Left lung (tissue), 10 donors: ENCODE results near the gene BATF2. TPM values are rescaled to one million over a fixed set of nuclear protein-coding genes. Genes with fewer than 3 reads are reported as not detected.
"Not testable (repeated sequence)": the region's sequence is repeated elsewhere in the genome, so short reads cannot be mapped to it uniquely, and the experiment has no call there.

Source experiments
- ATAC-seq: fragments of 200-7000 bp; cut with Tn5 transposase; one replicate; pipeline ENCODE4 v1.9.1; 2020; ENCODE audit warnings: moderate library complexity
- DNase-seq, 4 donors: peaks; one replicate each; pipeline ENCODE4 v3.0.0-alpha.2; 2013 to 2020
- H3K27ac ChIP-seq, 2 donors: fragments of 200-600 bp; sonication (generic) in 1 of 2; one replicate each; pipeline versions ENCODE4 v1.5.0 to v1.8.0; 2020 to 2021
- H3K27me3 ChIP-seq, 2 donors: fragments of 200-600 bp; sonication (generic) in 1 of 2; one replicate each; pipeline versions ENCODE4 v1.5.0 to v1.8.0; 2020 to 2021
- H3K36me3 ChIP-seq, 2 donors: fragments of 200-600 bp; sonication (generic) in 1 of 2; one replicate each; pipeline versions ENCODE4 v1.5.0 to v1.8.0; 2020 to 2021
- H3K4me1 ChIP-seq, 2 donors: fragments of 200-600 bp; one replicate each; pipeline ENCODE4 v1.8.0; 2021
- H3K4me3 ChIP-seq, 2 donors: fragments of 200-600 bp; sonication (generic) in 1 of 2; one replicate each; pipeline versions ENCODE4 v1.5.0 to v1.8.0; 2020 to 2021; ENCODE audit warnings: mild to moderate bottlenecking in 1 of 2
- H3K9me3 ChIP-seq, 2 donors: fragments of 200-600 bp; sonication (generic) in 1 of 2; one replicate each; pipeline versions ENCODE4 v1.5.0 to v1.8.0; 2020 to 2021
- intact Hi-C, 2 donors: fragments of 100-400 bp; cut with DNase I; formaldehyde crosslinking; loops; one replicate each; pipeline versions ENCODE4 v1.11.2 to v1.14.2; 2022
- polyA plus RNA-seq, 6 donors: library from polyadenylated mRNA; unstranded; fragments of 120-200 nt; gene quantifications; one replicate each; pipeline ENCODE4 v1.2.1, GENCODE V29; 2013; ENCODE audit not compliant: insufficient read length in 6 of 6
- total RNA-seq, 2 donors: library from RNA; stranded (reverse); fragmentation: NEBNext Ultra II Directional; extraction: Animal tissue kit (Norgen Biotek cat#: 25700); gene quantifications; one replicate each; pipeline ENCODE4 v1.2.1, GENCODE V29; 2021
- TF ChIP-seq, protein P1 (sequence below), 2 donors: fragments of 200-600 bp; sonication (generic) in 1 of 2; IDR thresholded peaks; one replicate each; pipeline versions ENCODE4 v1.5.0 to v1.8.0; 2021; ENCODE audit warnings: antibody characterized with exemption in 2 of 2
- donor health status: DM: no; HTN: yes; CAD: no.
- donor health status: DM: no; HTN: no; CAD: no.

BATF2 gene
- total and polyA plus RNA-seq, 8 donors = 2.6 to 8.1 (median 3.5) TPM

DNA sequence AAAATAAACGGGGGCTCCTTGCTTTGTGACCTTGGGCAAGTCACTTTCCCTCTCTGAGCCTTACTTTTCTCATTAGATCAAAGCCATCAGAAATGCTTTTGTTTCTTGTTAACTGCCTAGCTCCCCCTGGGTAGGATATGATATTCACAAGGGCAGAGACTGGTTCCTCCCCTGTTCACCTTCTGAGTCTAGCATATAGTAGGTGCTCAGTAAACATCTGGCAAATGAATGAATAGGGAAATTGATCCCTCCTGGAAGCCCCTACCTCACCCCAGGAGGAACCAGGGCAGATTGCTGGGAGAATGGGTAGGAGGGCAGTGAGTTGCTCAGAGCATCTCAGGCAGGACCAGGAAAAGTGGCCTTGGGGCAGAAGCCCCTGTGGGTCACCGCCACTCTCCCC, 37.7 kb upstream of the BATF2 start:
- H3K36me3 ChIP-seq = peaks cover 0 to 73% of the 10 kb centered on the region in 2 donors
- ATAC-seq (no peak), DNase-seq (no peak)
- intact Hi-C loops = no loop called here
- H3K4me1 ChIP-seq = peaks cover 0 to 3% of the 10 kb centered on the region in 2 donors
- H3K27me3 ChIP-seq = no peaks in the 10 kb centered on the region
- H3K4me3 ChIP-seq = no peak overlapping the region
- no peak overlapping the region for H3K27ac ChIP-seq
- H3K9me3 ChIP-seq = no peaks in the 10 kb centered on the region
- TF ChIP-seq, protein P1, sequence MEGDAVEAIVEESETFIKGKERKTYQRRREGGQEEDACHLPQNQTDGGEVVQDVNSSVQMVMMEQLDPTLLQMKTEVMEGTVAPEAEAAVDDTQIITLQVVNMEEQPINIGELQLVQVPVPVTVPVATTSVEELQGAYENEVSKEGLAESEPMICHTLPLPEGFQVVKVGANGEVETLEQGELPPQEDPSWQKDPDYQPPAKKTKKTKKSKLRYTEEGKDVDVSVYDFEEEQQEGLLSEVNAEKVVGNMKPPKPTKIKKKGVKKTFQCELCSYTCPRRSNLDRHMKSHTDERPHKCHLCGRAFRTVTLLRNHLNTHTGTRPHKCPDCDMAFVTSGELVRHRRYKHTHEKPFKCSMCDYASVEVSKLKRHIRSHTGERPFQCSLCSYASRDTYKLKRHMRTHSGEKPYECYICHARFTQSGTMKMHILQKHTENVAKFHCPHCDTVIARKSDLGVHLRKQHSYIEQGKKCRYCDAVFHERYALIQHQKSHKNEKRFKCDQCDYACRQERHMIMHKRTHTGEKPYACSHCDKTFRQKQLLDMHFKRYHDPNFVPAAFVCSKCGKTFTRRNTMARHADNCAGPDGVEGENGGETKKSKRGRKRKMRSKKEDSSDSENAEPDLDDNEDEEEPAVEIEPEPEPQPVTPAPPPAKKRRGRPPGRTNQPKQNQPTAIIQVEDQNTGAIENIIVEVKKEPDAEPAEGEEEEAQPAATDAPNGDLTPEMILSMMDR (IDR thresholded peaks at IDR 0.05) = no peak

DNA sequence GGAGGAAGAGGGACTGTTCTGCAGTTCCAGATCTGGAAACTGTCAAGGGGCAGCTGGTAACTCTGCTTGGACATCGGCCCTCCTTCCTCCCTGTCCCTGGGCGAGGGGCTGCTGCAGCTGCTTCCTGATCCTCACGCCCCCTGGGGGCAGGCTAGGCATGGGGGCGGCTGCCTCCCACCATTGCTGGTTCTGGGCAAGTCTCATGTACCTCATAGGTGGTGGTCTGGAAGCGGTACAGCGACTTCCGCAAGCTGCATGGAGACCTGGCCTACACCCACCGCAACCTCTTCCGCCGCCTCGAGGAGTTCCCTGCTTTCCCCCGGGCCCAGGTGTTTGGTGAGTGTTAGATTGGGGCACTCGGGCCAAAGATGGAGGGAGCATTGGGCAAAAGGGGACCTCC, 35.4 kb upstream of the BATF2 start:
- Histone ChIP-seq H3K4me3 (no peak overlapping the region), H3K36me3 (peaks cover 0 to 53% of the 10 kb centered on the region in 2 donors), H3K27me3 (no peaks in the 10 kb centered on the region), H3K27ac (no peak overlapping the region), H3K9me3 (no peaks in the 10 kb centered on the region), H3K4me1 (peaks cover 7 to 17% of the 10 kb centered on the region in 2 donors)
- ATAC-seq = no peak
- intact Hi-C loops = no loop called here
- peak in 1 of 4 donors; percentile 48 for DNase-seq
- TF ChIP-seq, protein P1 (IDR thresholded peaks at IDR 0.05) = no peak

DNA sequence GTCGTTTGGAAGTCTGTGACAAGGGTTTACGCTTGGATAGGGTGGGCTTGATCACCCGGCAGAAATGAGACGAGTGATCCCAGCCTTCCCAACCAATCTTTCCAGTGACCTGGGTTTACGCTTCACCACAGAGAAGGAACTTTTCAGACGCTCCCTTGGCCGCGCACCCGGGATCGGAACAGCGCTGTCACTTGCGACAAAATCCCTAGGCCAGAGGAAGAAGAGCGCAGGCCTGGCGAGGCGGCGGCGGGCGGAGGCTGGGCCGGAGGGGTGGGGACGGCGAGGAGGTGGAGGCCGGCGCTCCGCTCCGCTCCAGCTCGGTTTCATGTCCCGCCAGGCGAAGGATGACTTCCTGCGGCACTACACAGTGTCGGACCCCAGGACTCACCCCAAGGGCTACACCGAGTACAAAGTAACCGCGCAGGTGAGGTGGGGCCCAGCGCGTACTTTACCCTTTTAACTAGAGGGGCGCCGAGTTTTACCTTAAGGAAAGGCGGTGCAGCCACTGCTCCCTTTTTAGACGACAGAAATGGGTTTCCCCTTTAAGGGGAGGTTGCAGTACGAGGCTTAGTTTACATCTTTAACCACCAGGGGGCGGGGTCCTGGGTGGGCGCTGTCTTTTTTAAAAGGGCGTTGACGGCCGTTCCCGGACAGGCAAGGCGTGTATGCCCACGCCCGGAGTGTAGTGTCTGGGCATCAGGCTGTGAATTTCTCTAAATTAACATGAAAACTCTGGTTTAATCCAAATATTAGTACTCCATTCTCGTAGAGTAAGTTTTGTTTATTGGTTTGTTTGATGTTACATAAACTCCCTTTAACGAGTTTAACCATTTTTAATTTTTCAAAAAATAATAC, 30.7 kb upstream of the BATF2 start, which contains the start of gene SNX15:
Gene SNX15 (plus strand): TSS at position 227 of the 855 bp plus-strand sequence. CDS start 99 bp downstream, at position 326.
- intact Hi-C loops = loop anchor here in 1 of 2 donors (10.0 kb wide), 1 partner anchor 183 kb away; the partner anchor contains the start of gene CDC42BPG
- no peaks in the 10 kb centered on the region for H3K27me3 ChIP-seq
- peak within 1 kb of the TSS; percentile 86 for H3K27ac ChIP-seq

DNA sequence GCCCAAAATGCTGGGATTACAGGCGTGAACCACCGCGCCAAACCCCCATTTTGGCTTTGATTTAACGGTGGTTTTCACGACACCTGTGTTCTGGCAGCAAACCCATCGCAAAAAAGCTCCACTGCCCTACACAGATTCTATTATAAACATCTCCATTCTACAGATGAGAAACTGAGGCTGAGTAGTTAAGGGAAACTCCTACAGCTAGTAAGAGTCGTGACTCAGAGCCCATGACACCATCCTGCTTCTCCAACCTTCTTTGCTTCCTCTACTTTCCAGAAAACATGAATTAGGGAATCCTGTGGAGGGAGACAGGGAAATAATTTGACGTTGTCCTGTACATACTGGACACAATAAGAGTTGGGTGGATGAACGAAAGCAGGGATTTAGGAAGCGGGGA, 30.0 kb upstream of the BATF2 start:
- Histone ChIP-seq H3K27ac (peak overlapping the region; percentile 86), H3K27me3 (no peaks in the 10 kb centered on the region), H3K36me3 (peaks cover 0 to 5% of the 10 kb centered on the region in 2 donors), H3K4me3 (peak overlapping the region; percentile 42 to 51), H3K9me3 (no peaks in the 10 kb centered on the region), H3K4me1 (peaks cover 7 to 24% of the 10 kb centered on the region in 2 donors)
- DNase-seq (no peak), ATAC-seq (no peak)
- intact Hi-C loops = loop anchor here in 1 of 2 donors (10.0 kb wide), 1 partner anchor 182 kb away; the partner anchor contains the start of gene CDC42BPG
- TF ChIP-seq, protein P1 (IDR thresholded peaks at IDR 0.05) = no peak

More for the DNA sequence above, 30.7 kb upstream of the BATF2 start, which contains the start of gene SNX15:
- H3K4me1 ChIP-seq = peaks cover 7 to 23% of the 10 kb centered on the region in 2 donors
- no peaks in the 10 kb centered on the region for H3K9me3 ChIP-seq
- TF ChIP-seq, protein P1 (IDR thresholded peaks at IDR 0.05) = peak; percentile 65 to 88
- peak within 1 kb of the TSS; percentile 42 to 51 for H3K4me3 ChIP-seq
- peak; percentile 98 for ATAC-seq
- DNase-seq = peak; percentile 93 to 98 (median 98)
- H3K36me3 ChIP-seq = peaks cover 0 to 9% of the 10 kb centered on the region in 2 donors

DNA sequence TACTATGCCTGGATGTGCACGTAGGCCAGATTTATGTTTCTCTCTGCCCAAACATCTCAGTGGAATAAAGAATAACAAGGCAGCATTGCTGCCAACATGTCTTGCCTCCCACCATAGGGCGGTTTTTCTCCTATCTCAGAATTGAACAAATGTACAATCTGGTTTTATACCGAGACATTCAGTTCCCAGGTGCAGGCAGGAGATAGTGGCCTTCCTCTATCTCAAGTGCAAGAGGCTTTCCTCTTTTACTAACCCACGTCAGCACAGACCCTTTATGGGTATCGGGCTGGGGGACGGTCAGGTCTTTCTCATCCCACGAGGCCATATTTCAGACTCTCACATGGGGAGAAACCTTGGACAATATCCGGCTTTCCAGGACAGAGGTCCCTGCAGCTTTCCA, 26.7 kb upstream of the BATF2 start:
- not testable (repeated sequence) for H3K4me3 ChIP-seq, DNase-seq, H3K27me3 ChIP-seq, H3K9me3 ChIP-seq, ATAC-seq, H3K27ac ChIP-seq
- Histone ChIP-seq H3K4me1 (peaks cover 5 to 24% of the 10 kb centered on the region in 2 donors), H3K36me3 (peaks cover 0 to 33% of the 10 kb centered on the region in 2 donors)
- intact Hi-C loops = loop anchor here in 1 of 2 donors (10.0 kb wide), 1 partner anchor 179 kb away; the partner anchor contains the start of gene CDC42BPG
